Neural cell (in vitro differentiated cells): ENCODE measurements around the gene MXI1. TPM values are rescaled to one million over a fixed set of nuclear protein-coding genes. Genes with fewer than 3 reads are reported as not detected.

Experiments
- H2AFZ ChIP-seq: fragments of 200-600, 300-800 bp; sonication (generic), shearing (Covaris generic); 2 replicates; pipeline ENCODE4 v1.6.0; 2014; ENCODE audit warnings: low read depth, mild to moderate bottlenecking, antibody characterized with exemption, low read length, moderate library complexity
- H3F3A ChIP-seq: fragments of 200-600 bp; shearing (Covaris generic); 2 replicates; pipeline ENCODE4 v1.6.1; 2016; ENCODE audit warnings: mild to moderate bottlenecking, moderate library complexity, mixed read lengths, antibody characterized with exemption, low read length; ENCODE audit not compliant: insufficient read depth, poor library complexity, severe bottlenecking
- H3K27ac ChIP-seq: fragments of 200-600, 300-800 bp; sonication (generic), shearing (Covaris generic); 2 replicates; pipeline ENCODE4 v1.5.1; 2014; ENCODE audit warnings: mild to moderate bottlenecking, low read length, moderate library complexity
- H3K27me3 ChIP-seq: fragments of 300-800, 200-600 bp; sonication (generic), shearing (Covaris generic); 2 replicates; pipeline ENCODE4 v1.6.0; 2014; ENCODE audit warnings: mild to moderate bottlenecking, low read depth, low read length, moderate library complexity; ENCODE audit not compliant: insufficient read depth
- H3K36me3 ChIP-seq: fragments of 300-800, 200-600 bp; sonication (generic), shearing (Covaris generic); 2 replicates; pipeline ENCODE4 v1.5.1; 2014; ENCODE audit warnings: mild to moderate bottlenecking, antibody characterized with exemption, low read length, moderate library complexity; ENCODE audit not compliant: insufficient read depth
- H3K4me2 ChIP-seq: fragments of 300-800, 200-600 bp; sonication (generic), shearing (Covaris generic); 2 replicates; pipeline ENCODE4 v1.6.0; 2014; ENCODE audit warnings: mild to moderate bottlenecking, low read length
- H3K4me3 ChIP-seq: fragments of 300-800, 200-600 bp; sonication (generic), shearing (Covaris generic); 2 replicates; pipeline ENCODE4 v1.5.1; 2014; ENCODE audit warnings: mild to moderate bottlenecking, low read length, moderate library complexity
- H3K79me2 ChIP-seq: fragments of 200-600 bp; shearing (Covaris generic); replicated peaks from 2 replicates; pipeline ENCODE4 v1.6.0; 2014; ENCODE audit warnings: mild to moderate bottlenecking, low read length, moderate library complexity; ENCODE audit not compliant: insufficient read depth
- H3K9ac ChIP-seq: fragments of 300-800, 200-600 bp; sonication (generic), shearing (Covaris generic); 2 replicates; pipeline ENCODE4 v1.6.1; 2016; ENCODE audit warnings: mild to moderate bottlenecking, low read length, mixed read lengths
- H3K9me2 ChIP-seq: fragments of 200-600 bp; shearing (Covaris generic); 2 replicates; pipeline ENCODE4 v1.6.1; 2016; ENCODE audit warnings: mild to moderate bottlenecking, low read length, mixed read lengths; ENCODE audit not compliant: insufficient read depth
- H3K9me3 ChIP-seq: fragments of 200-600, 300-800 bp; sonication (generic), shearing (Covaris generic); 2 replicates; pipeline ENCODE4 v1.6.1; 2016; ENCODE audit warnings: mild to moderate bottlenecking, mixed run types, low read length, moderate library complexity, mixed read lengths
- H4K20me1 ChIP-seq: fragments of 200-600 bp; shearing (Covaris generic); 2 replicates; pipeline ENCODE4 v1.6.1; 2016; ENCODE audit warnings: mild to moderate bottlenecking, mixed run types; ENCODE audit not compliant: insufficient read depth
- EP300 ChIP-seq: fragments of 450-650 bp; conservative IDR thresholded peaks from 2 replicates; pipeline ENCODE4 v1.6.1; 2014; ENCODE audit warnings: antibody characterized with exemption, mild to moderate bottlenecking, moderate library complexity; ENCODE audit not compliant: poor library complexity, severe bottlenecking
- EZH2 ChIP-seq: fragments of 200-600, 300-800 bp; shearing (Covaris generic), sonication (generic); IDR thresholded peaks from 2 replicates; pipeline ENCODE4 v1.6.1; 2014; ENCODE audit warnings: antibody characterized with exemption, low read length, borderline replicate concordance, mild to moderate bottlenecking; ENCODE audit not compliant: insufficient read depth, poor library complexity, severe bottlenecking
- MXI1 ChIP-seq: fragments of 450-650 bp; conservative IDR thresholded peaks from 2 replicates; pipeline ENCODE4 v1.6.1; 2014; ENCODE audit warnings: antibody characterized with exemption, mild to moderate bottlenecking; ENCODE audit not compliant: poor library complexity, severe bottlenecking
- POLR2AphosphoS5 ChIP-seq: IDR thresholded peaks from 2 replicates; pipeline ENCODE4 v1.6.1; 2012
- RAD21 ChIP-seq: fragments of 450-650 bp; conservative IDR thresholded peaks from 2 replicates; pipeline ENCODE4 v1.6.1; 2014; ENCODE audit warnings: antibody characterized with exemption, mild to moderate bottlenecking, moderate library complexity
- REST ChIP-seq: IDR thresholded peaks from 2 replicates; pipeline ENCODE4 v1.6.1; 2012; ENCODE audit warnings: borderline replicate concordance
- SMC3 ChIP-seq: fragments of 450-650 bp; conservative IDR thresholded peaks from 2 replicates; pipeline ENCODE4 v1.6.1; 2014; ENCODE audit warnings: antibody characterized with exemption, mild to moderate bottlenecking, moderate library complexity; ENCODE audit not compliant: poor library complexity
- TAF1 ChIP-seq: IDR thresholded peaks from 2 replicates; pipeline ENCODE4 v1.6.1; 2012; ENCODE audit warnings: low read depth
- polyA plus RNA-seq: library from polyadenylated mRNA; depleted of rRNA; stranded (reverse); fragments of >200 nt; gene quantifications from 2 replicates; pipeline ENCODE4 v1.2.3, GENCODE V29; 2014
- TF ChIP-seq, protein P1 (sequence below): fragments of 450-650 bp; IDR thresholded peaks from 2 replicates; pipeline ENCODE4 v1.5.1; 2014; ENCODE audit warnings: antibody characterized with exemption, mild to moderate bottlenecking, moderate library complexity; ENCODE audit not compliant: poor library complexity, severe bottlenecking

The MXI1 gene
- polyA plus RNA-seq, 1 donor from 2014 or later: 69.5 TPM

GRCh38 chr10:110326351-110327032 lies 119.1 kb downstream of the MXI1 start:
- TF ChIP-seq TAF1 (no peak), MXI1 (no peak), REST (no peak), RAD21 (no peak), POLR2AphosphoS5 (no peak), SMC3 (no peak), EP300 (no peak), EZH2 (no peak)
- TF ChIP-seq, protein P1, sequence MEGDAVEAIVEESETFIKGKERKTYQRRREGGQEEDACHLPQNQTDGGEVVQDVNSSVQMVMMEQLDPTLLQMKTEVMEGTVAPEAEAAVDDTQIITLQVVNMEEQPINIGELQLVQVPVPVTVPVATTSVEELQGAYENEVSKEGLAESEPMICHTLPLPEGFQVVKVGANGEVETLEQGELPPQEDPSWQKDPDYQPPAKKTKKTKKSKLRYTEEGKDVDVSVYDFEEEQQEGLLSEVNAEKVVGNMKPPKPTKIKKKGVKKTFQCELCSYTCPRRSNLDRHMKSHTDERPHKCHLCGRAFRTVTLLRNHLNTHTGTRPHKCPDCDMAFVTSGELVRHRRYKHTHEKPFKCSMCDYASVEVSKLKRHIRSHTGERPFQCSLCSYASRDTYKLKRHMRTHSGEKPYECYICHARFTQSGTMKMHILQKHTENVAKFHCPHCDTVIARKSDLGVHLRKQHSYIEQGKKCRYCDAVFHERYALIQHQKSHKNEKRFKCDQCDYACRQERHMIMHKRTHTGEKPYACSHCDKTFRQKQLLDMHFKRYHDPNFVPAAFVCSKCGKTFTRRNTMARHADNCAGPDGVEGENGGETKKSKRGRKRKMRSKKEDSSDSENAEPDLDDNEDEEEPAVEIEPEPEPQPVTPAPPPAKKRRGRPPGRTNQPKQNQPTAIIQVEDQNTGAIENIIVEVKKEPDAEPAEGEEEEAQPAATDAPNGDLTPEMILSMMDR: no peak

DNA sequence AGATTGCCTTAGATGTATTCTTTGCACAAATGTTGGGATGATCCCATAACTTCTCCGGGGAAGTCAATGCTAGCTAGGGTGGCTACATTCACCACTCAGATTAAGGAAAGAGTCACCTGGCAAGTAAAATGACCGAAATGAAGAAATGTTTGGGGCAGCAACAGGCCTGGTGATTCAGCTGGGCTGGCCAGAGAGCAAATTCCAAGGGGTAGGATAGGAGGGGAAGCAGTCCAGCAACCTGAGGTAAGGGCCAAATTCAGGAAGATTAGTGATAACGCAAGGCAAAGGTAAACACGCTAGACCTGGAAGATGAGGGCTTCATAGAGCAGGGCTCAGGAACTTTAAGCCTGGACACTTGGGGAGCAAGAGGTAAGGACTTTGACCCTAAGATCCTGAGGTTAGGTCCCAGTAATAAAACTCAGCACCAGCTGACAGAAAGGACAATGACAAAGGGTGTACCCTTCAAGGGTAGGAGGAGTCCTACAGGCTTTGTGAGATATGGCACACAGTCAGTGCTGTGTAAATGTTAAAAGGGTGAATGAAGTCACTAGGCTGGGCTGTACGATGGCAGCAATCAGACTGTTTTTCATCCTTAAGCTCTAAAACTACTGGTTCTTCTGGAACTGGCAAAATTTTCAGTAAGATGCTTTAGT lies 120.0 kb downstream of the MXI1 start:
- Histone ChIP-seq H3K9me3 (no peaks in the 10 kb centered on the region), H3K27me3 (no peaks in the 10 kb centered on the region), H4K20me1 (no peaks in the 10 kb centered on the region), H3K4me2 (no peak overlapping the region), H3K27ac (no peak overlapping the region), H3F3A (no peaks in the 10 kb centered on the region), H3K9me2 (no peaks in the 10 kb centered on the region), H3K79me2 (no peaks in the 10 kb centered on the region), H3K4me3 (no peak overlapping the region), H2AFZ (no peak overlapping the region), H3K9ac (no peak overlapping the region), H3K36me3 (no peaks in the 10 kb centered on the region)
- no peak for TF ChIP-seq EP300
- TF ChIP-seq EZH2: no peak
- TF ChIP-seq SMC3: no peak
- no peak for TF ChIP-seq POLR2AphosphoS5
- no peak for TF ChIP-seq REST
- TF ChIP-seq RAD21: no peak
- TF ChIP-seq, protein P1: no peak
- no peak for TF ChIP-seq TAF1

More at GRCh38 chr10:110326351-110327032, 119.1 kb downstream of the MXI1 start:
- H3K27me3 ChIP-seq: no peaks in the 10 kb centered on the region
- H3K36me3 ChIP-seq: no peaks in the 10 kb centered on the region
- no peak overlapping the region for H3K27ac ChIP-seq
- no peak overlapping the region for H2AFZ ChIP-seq
- no peak overlapping the region for H3K4me2 ChIP-seq
- H3K9me2 ChIP-seq: no peaks in the 10 kb centered on the region
- no peaks in the 10 kb centered on the region for H3K9me3 ChIP-seq
- no peaks in the 10 kb centered on the region for H3F3A ChIP-seq
- H4K20me1 ChIP-seq: no peaks in the 10 kb centered on the region
- H3K79me2 ChIP-seq: no peaks in the 10 kb centered on the region
- no peak overlapping the region for H3K4me3 ChIP-seq
- no peak overlapping the region for H3K9ac ChIP-seq
